ENCODE data around the gene NEK6. TPM values are rescaled to one million over a fixed set of nuclear protein-coding genes. Genes with fewer than 3 reads are reported as not detected.
"Not testable (repeated sequence)": the region's sequence is repeated elsewhere in the genome, so short reads cannot be mapped to it uniquely, and the experiment has no call there.

The NEK6 gene
- total RNA-seq, 4 donors from 2014 or later, result 25.3 to 53.1 (median 43.3) TPM

- no peak for DNase-seq (ENCODE audit: low spot score in 2 of 2)
- Histone ChIP-seq H3K9me3 (no peaks in the 10 kb centered on the region), H3K27ac (no peak overlapping the region), H3K4me3 (no peak overlapping the region), H3K27me3 (no peaks in the 10 kb centered on the region), H3K36me3 (no peaks in the 10 kb centered on the region), H3K4me1 (peaks cover 0 to 6% (median 0%) of the 10 kb centered on the region in 4 donors)
- TF ChIP-seq POLR2A (IDR thresholded peaks at IDR 0.05) (no peak), CTCF (IDR thresholded peaks at IDR 0.05) (peak in 1 of 5 experiments; percentile 17)
- WGBS, 2 donors, result 68 to 82% methylated on average over 16 of the region's 16 CpGs
Observed at GRCh38 chr9:124251605-124252378, 6.0 kb upstream of the NEK6 start.

- not testable (repeated sequence) for DNase-seq (ENCODE audit: low spot score in 2 of 2); H3K4me3 ChIP-seq; H3K36me3 ChIP-seq; H3K9me3 ChIP-seq; H3K27ac ChIP-seq; H3K27me3 ChIP-seq
- peaks cover 0 to 12% (median 0%) of the 10 kb centered on the region in 4 donors for H3K4me1 ChIP-seq
- 91% methylated on average over 8 of the region's 8 CpGs for WGBS, 2 donors
Observed at GRCh38 chr9:124252878-124253277, 4.9 kb upstream of the NEK6 start.

GRCh38 chr9:124254261-124254682 is 3.5 kb upstream of the NEK6 start:
- H3K27me3 ChIP-seq, result no peaks in the 10 kb centered on the region
- TF ChIP-seq CTCF (IDR thresholded peaks at IDR 0.05) (no peak), POLR2A (IDR thresholded peaks at IDR 0.05) (no peak), EP300 (IDR thresholded peaks at IDR 0.05) (no peak)
- peak overlapping the region in 2 of 4 donors; percentile 29 to 38 for H3K27ac ChIP-seq
- H3K4me3 ChIP-seq, result no peak overlapping the region
- peaks cover 0 to 18% (median 0%) of the 10 kb centered on the region in 4 donors for H3K4me1 ChIP-seq
- no peak for DNase-seq (ENCODE audit: low spot score in 2 of 2)
- H3K36me3 ChIP-seq, result no peaks in the 10 kb centered on the region
- 58 to 66% methylated on average over 10 of the region's 10 CpGs for WGBS, 2 donors
- no peaks in the 10 kb centered on the region for H3K9me3 ChIP-seq

- Histone ChIP-seq H3K36me3 (no peaks in the 10 kb centered on the region), H3K9me3 (no peaks in the 10 kb centered on the region), H3K27ac (peak overlapping the region in 2 of 4 donors; percentile 59 to 97), H3K27me3 (no peaks in the 10 kb centered on the region), H3K4me3 (no peak overlapping the region), H3K4me1 (peaks cover 0 to 27% (median 7%) of the 10 kb centered on the region in 4 donors)
- WGBS, 2 donors, result 69 to 85% methylated on average over 3 of the region's 3 CpGs
- DNase-seq (ENCODE audit: low spot score in 2 of 2), result no peak
- TF ChIP-seq CTCF (IDR thresholded peaks at IDR 0.05) (no peak), POLR2A (IDR thresholded peaks at IDR 0.05) (no peak), EP300 (IDR thresholded peaks at IDR 0.05) (no peak)
Observed at GRCh38 chr9:124255222-124255621, 2.5 kb upstream of the NEK6 start.

- peak overlapping the region in 3 of 4 donors; percentile 37 to 97 (median 83) for H3K27ac ChIP-seq
- H3K4me1 ChIP-seq, result peaks cover 0 to 41% (median 19%) of the 10 kb centered on the region in 4 donors
- H3K9me3 ChIP-seq, result no peaks in the 10 kb centered on the region
- H3K27me3 ChIP-seq, result no peaks in the 10 kb centered on the region
- TF ChIP-seq EP300 (IDR thresholded peaks at IDR 0.05) (no peak), POLR2A (IDR thresholded peaks at IDR 0.05) (no peak), CTCF (IDR thresholded peaks at IDR 0.05) (no peak)
- WGBS, 2 donors, result 67 to 75% methylated on average over 11 of the region's 11 CpGs
- H3K36me3 ChIP-seq, result no peaks in the 10 kb centered on the region
- DNase-seq (ENCODE audit: low spot score in 2 of 2), result no peak
- H3K4me3 ChIP-seq, result no peak overlapping the region
Observed at GRCh38 chr9:124256517-124257069, 1.2 kb upstream of the NEK6 start.

Data from tibial nerve (tissue), 4 donors.